Endometrium (tissue), 2 donors: ENCODE results near the gene DOCK3.
"Not testable (repeated sequence)": the region's sequence is repeated elsewhere in the genome, so short reads cannot be mapped to it uniquely, and the experiment has no call there.

Source experiments
- FAIRE-seq: peaks from 2 replicates; lab custom pipeline; 2012; peaks lifted over from hg19 to GRCh38; lab: Jason Lieb, UNC
- donor health status: control.
- donor health status: control.

Gene DOCK3

DNA sequence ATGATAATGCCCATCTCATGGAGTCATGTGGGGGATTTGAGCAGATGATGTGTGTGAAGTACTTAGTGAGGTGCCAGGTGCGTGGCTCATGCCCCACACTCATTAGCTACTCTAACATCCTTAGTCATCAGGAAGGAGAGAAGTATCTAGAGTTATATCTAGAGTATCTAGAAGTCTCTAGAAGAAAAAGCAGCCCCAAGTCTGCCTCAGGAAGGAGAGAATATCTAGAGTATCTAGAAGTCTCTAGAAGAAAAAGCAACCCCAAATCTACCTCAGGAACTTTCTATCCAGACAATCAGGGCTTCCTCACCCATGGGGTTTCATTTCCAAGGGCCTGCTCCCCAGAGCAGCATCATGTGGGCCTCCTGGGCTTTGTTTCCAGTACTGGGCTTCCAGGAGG, 24.7 kb upstream of the DOCK3 start:
- FAIRE-seq: no peak

DNA sequence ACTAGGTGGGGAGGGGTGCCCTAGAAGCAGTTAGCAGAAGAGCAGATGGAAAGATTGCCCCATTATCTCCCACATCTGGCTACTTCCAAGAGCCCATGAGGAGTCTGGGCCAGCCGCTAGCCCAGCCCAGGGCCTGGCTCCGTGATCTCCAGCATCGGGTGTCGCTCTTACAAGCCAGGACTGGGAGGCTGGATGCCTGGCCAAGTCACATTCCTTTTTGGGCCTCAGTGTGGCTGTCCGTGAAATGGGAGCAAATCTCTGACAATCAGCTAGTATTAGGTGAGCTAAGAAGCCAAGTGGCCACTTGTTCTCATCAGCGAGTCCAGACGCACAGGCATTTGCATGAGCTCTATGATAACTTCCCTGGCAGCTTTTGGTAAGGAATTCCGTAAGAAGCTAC, 23.3 kb upstream of the DOCK3 start:
- FAIRE-seq: no peak

DNA sequence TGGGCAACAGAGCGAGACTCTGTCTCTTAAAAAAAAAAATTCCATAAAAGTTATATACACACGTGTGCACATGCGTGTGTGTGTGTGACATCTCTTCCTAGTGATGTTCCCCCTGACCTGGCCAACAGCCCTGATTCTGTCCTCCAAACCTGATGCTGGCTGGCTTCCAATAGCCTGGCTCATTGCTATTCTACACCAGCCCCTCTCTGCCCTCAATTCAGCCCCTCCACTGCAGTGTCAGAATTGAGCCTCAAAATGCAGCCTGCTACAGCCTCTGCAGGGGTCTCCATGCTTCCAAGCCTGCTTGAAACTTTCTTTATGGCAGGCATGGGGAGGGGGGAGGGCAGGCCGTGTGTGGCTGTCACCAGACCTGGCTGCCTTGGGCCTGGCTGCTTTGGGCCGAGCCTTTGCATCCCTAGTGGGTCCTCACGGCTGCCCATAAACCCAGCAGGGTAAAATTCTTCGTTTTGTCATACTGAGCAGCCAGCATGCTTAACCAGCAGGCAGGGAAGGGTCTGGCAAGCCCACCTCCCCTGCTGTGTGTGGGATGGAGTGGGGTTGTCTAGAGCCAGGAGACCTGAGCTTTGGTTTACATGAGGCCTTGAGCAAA, 22.7 kb upstream of the DOCK3 start:
- no peak for FAIRE-seq

DNA sequence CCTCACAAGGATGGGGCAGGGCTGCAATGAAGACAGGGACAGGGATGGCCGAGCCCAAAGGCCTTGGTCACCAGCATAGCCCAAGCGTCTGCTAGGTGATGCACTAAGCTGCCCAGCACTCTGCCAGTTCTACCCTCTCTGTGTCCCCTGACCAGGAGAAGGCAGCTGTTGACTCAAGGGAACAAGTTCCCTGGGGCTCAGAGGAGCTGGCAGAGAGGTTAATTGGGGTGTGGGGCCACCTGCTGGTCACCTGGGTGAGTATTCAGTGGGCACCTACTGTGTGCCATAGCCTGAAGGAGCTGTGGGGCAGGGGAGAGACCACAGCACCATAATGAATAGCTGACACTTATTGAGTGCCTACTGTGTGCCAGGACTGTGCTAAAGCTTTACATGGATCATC, 22.0 kb upstream of the DOCK3 start:
- no peak for FAIRE-seq

DNA sequence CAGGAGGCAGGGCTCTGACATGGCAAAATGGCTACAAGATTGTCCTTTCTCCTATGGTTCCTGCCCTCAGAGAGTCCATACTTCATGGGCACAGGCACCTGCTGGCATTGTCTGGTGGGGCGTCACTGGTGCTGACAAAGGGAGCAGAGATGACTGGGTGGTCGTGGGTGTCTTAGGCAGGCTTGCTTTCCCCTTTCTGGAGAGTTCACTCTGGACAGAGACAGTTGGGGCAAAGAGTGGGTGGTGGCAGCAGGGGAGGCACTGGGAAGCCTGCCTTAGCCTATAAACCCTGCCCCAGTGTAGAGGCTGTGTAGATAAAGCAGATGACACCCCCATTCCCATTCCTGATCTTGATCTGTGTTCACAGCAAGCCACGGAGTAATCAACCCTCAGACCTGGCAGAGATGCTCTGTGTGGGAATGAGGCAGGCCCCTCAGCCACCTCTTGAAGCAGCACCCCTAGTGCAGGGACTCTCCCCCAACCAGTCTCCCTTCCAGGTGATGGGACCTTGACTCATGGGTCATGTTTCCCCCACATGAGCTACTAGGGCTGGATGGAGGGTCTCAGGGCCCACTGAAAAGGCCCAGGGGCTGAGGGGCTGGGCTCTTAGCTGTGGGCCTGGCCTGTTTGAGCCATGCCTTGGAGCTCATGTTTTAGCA, 20.7 kb upstream of the DOCK3 start:
- no peak for FAIRE-seq

DNA sequence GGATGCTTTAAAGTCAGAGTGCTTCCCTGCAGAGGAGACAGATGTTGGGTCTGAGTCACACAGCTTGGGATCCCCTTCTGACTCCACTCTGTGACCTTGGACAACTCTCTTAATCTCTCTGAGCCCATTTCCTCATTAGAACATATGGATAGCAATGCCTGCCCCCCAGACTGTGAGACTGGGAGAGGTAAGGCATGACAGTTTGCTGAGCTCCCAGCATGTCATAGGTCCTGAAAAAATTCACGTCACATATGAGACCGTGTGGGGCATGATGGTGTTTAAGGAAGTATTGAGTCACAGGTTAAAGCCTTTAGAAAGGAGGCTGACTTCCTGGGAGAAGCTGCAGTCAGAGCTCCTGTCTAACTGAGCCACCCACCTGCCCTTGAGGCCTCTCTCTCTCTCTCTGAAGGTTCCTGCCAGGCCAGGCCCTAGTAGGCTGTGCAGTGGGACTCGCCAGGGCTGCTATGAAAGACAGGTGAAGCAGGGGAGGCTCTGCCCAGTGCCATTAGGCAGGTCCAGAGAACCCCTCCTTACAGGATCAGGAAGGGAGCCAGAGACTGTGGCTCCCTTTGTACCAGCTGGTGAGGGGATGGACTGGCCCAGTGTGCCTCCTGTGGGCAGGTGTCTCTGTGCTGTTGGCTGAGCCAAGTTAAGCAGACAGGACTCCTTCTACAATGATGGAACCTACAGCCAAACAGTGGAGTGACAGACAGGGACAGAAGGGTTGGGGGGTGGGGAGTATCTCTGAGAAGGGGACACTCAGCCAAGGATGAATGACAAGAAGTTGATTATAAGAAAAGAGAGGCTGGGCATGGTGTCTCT, 19.5 kb upstream of the DOCK3 start:
- no peak for FAIRE-seq

DNA sequence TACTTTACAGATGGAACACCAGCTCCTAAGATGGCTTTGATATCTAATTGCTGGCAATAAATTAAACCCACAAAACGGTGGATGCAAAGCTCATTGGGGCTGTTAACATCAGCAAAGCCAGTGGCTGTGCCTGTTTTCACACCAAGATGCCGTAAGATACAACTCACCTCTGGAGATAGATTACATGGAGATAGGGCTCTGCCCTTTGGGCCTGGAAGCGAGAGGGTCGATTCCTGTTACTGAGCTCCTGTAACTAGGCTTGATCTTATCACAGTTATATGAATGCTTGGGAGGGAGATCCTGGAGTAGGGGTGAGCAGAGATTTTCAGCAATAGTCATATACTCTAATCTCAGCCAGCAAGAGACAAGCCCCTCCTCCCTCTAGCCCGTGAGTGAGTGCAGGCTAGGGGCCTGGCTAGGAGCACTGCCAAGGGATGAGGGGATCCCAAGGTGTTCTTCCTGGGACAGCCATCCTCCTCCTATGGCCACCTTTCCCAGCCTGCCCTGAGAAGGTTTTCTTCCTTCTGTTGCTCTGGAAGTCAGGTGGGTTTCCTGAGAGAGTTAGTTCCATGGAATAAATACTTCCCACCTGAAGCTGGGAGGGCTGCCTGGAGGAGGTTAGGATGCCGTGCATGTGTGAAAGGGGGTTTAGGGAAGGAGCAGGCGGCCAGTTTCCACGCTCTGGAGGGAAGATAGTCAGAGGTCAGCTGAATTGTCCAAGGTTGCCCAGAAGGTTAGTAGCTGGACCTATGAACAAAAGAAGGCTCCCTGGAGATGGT, 18.1 kb upstream of the DOCK3 start:
- no peak for FAIRE-seq

DNA sequence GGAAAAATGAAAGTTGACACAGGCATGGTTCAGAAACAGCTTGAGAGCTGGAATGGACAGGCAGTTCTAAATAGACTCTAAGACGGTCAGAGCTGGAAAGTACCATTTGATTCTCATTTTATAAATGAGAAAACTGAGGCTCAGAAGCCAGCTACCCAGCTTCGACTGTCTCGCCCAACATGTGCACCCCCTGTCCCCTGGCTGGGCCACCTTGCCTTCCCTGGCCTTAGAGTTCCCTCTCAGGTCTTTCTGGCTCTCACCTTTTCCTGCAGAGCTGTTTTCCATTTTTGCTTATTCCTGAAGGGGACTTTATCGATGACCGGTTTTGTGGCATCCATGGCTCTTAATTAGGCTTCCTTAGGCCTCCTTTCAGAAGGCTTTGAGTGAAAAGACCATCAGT, 17.3 kb upstream of the DOCK3 start:
- FAIRE-seq: no peak

DNA sequence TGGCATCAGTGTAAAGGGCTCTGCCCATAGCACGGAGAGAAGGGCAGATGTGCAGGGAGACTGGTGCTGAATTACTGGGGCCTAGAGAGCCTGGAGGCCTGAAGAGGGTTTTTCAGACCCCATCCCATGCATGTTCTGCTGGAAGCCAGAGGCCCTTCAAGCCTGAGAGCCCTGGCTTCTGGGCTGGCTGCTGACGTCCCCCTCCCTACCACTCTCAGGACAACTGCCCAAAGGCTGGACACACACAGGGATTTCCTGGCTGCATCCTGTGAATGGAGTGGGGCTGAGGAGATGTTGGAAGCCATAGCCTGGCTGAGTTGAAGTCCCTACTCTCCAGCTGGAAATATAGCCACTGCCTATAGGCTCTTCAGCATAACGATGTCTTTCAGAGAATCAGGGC, 16.9 kb upstream of the DOCK3 start:
- no peak for FAIRE-seq

DNA sequence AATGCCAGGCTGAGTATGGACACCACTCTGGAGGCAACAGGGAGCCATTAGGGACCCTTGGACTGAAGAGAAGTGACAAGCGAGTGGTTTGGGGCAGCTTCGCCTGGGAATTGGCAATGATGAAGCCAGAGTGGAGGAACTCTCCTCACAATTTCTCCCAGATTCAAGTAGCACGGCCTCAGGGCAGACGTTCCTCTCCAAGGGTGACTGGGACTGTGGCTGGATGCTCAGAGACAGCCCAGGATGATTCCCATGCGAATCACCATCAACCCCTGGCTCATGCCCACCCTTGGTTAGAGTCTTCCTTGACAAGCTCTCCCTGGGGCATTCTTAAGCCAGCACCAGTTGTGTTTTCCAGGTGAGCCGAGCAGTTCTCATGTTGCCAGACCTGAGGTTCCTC, 16.3 kb upstream of the DOCK3 start:
- FAIRE-seq: no peak

DNA sequence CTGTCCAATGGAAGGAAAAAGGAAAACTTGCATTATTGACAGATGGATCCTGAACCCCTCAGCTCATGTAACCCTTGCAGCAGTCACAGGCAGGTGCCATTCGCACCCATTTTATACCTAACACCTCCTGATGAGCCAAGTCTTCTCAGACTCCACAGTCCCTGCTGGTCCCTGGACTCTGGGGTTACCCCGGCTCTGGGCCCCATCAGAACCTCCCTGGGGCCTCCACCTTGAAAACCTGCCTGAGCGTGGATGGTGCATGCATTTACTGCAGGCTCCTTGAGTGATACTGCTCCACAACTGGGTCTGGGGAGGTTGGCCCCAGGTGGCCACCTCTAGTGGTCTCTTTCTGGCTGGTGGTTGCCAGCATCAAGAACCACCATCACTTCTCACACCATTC, 15.9 kb upstream of the DOCK3 start:
- no peak for FAIRE-seq

DNA sequence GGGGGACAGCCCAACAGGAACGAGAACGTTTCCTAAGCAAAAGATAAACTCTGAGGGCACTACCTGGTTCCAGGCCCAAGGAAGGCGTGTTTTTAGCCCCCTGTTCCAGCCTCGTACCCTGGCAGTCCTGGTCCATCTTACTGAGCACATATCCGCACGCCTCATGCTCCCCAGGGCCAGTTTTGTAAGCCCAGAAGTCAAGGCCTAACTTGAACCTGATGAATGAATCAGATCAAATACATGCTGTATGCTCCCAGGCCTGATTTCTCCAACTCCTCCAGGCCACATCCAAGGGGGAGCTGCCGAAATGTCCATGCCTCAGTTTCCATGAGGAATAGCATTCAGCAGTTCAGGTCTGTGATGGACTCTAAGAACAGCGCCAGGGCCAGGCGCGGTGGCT, 14.3 kb upstream of the DOCK3 start:
- FAIRE-seq: no peak

DNA sequence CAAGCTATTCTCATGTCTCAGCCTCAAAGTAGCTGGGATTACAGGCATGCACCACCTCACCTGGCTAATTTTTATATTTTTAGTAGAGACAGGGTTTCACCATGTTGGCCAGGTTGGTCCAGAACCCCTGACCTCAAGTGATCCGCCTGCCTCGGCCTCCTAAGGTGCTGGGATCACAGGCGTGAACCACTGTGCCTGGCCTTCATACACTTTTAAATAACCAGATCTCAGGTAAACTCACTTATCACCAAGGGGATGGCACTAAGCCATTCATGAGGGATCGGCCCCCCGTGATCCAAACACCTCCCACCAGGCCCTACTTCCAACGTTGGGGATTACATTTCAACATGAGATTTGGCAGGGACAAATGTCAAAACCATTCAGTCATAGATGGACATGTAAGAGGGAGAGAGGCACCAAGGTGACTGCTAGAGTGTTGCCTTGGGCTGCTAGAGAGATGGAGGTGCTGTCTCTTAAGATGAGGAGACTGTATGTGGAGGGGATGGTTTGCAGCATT, 13.3 kb upstream of the DOCK3 start:
- no peak for FAIRE-seq

DNA sequence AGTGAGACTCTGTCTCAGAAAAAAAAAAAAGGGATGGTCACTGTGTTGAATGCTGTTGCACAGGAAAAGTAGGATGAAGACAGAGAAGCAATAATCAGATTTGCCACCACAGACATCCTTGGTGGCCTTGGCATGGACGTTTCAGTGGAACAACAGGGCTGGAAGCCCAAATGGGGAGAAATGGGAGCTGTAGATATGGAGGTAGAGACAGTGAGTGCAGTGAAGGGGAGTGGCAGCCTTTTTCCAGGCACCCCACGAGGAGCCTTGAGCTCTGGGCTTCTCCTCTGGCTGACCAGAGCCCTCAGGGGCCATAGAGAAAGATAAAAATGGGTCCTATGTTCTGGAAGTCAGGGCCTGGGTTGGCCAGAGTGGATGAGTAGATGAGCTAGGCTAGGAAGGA, 12.3 kb upstream of the DOCK3 start:
- FAIRE-seq: no peak

DNA sequence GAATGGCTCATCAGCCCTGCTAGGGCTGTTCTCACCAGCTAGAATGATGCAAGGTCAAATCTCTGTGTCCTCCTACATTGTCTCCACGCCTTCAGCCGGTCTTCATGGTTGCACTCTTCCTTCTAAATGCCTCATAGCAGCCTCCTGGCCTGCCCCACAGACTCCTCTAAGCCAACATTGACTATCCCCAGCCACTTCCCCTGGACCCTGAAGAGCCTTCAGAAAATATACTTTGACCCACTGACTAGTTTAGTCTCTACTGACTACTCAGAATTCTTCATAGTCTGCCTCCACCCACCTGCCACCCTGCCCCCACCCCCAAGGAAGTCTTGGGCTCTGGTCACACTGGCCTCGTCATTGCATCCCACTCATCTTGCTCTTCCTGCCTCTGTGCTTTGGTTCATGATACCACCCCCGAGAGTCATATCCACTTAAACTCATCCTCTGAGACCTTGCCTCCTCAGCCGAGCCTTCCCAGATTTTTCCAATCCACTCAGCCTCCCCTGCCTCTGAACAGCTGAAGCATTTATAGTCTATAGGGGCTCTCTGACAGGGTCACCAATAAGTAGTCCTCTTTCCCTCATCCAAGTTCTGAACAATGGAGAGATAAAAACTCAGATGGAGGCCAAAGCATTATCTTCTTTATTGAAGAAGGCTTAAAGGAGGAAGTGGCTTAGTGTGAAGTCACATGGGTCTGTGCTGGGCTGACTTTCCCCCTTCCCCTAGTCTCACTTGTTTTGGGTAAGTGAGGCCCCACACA, 9.5 kb upstream of the DOCK3 start:
- no peak for FAIRE-seq

DNA sequence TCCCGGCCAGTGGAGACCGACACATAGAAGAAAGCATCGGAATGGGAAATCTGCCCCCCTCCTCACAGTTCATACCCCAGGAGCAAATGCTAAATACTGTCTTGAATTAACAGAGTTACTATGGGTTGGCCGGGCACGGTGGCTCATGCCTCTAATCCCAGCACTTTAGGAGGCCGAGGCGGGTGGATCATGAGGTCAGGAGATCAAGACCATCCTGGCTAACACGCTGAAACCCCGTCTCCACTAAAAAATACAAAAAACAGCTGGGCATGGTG, 8.9 kb upstream of the DOCK3 start:
- FAIRE-seq: not testable (repeated sequence)

DNA sequence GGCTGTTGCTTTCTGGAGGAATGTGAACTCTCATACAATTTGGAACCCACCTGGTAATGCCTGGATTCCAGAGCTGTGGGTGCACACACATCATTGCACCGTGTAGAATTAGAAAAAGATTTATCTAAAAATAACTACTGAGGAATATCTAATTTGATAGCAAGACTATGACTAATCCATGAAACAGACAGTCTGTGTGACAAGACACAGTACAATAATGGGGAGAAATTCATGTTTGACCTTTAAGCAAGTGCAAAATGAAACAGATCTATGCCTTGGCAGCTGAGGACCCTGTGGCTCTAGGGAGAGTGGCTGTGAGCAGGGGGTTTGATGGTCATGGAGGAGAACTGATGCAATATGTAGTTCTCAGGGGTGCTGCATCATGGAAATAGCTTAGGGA, 7.9 kb upstream of the DOCK3 start:
- no peak for FAIRE-seq

DNA sequence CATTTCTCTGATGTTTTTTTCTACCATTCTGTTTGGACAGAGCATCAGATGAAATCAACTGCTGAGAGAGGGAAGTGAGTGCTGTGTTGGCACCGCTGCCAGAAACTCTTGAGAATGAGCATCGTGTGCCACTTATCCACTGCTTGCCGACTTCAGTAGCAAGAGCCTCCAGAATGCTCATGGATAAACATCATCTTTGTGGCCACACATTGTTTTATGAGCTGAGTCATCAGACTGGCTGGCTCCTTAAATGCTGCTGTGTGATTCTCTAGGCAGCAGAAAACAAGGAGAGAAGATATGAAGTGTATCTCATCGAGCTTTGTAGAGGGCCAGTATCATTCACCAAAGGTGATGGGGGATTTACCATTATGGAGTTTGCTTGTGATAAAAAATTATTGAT, 3.4 kb upstream of the DOCK3 start:
- no peak for FAIRE-seq

DNA sequence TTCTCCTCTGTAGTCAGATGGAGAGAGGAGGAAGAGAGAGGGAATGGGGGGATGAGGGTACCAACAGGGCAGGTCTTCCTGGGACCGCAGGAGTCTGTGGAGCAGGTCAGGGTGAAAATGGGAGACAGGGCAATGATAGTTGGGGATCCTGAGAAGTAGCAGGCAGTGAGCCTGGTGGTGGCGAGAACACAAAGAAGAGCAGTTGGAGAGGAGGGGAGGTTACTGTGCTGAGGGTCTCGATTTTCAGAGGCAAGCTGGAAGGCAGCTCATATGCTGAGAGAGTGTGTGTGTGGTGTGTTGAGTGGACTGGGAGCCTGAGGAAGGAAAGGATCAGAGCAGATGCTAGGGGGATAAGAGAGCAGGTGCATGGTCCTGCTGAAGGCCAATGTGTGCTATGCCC, 2.1 kb upstream of the DOCK3 start:
- FAIRE-seq: no peak

DNA sequence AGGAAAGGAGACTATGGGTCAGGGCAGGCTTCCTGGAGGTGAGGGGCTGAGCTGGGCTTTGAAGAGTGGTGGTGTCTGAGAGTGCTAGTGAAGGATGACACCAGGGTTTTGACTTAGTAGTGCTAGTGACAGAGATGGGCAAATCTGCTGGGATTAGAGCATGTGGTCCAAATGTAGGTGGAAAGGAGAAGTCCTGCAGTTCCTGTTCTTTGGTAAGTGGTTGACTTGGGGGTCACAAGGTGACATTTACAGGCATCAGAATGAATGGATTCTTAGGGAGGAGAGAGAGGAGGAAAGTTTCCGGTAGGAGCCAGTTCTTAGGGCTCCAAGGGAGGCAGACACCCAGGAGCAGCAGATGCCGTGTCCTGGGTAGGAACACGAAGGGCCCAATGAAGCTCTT, 796 bp upstream of the DOCK3 start:
- no peak for FAIRE-seq

DNA sequence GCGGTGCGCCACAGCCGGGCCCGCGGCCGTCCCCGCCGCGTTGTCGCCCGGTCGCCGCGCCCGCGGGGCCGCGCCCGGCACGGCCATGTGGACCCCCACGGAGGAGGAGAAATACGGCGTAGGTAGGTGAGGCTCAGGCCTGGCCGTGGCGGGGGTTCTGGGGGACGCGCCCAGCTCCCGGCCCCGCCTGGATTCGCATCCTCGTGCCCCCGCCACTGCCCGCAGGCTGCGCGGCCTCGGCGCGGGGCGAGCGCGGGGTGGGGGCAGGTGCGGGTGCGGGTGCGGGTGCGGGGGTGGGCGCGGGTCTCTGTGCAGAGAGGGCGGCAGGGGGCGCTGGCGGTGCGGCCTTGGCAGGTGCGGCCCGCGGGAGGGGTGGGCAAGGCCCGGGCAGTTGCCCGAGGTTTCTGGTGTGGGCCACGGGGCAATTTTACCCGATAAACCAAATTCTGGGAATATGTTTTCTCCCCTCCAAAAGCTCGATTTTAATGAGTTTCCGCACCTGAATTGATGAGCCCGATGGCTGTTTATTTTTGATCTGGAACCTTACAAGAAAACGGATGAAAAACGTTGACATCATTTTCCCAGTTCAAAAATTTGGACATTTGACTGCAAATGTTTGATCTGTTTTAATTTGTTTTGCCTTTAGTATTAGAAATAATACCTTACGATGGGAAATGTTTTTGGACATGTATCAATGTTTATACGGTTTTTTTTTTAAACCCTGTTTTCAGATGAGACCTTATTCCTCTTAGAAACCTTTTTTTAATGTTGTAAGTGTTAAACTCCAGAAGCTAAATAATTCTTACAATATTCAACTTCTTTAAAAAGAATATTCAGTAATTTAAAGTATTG, 678 bp downstream of the DOCK3 start:
- no peak for FAIRE-seq
